Body of pancreas (tissue), 4 donors: ENCODE results near the gene AKAP6.

Source experiments
- POLR2A ChIP-seq, 3 donors: fragments of 450-650 bp; IDR thresholded peaks; one replicate each; pipeline ENCODE4 v1.6.1; 2016; ENCODE audit warnings: antibody characterized with exemption in 3 of 3, mild to moderate bottlenecking in 2 of 3
- TF ChIP-seq, protein P1 (sequence below), 7 experiments: fragments of 450-650 bp in 4 of 7; fragments of 200-600 bp in 3 of 7; sonication (generic) in 3 of 7; IDR thresholded peaks; one replicate each; pipeline ENCODE4 v1.5.1; 2016 to 2019; ENCODE audit warnings: antibody characterized with exemption in 7 of 7

DNA sequence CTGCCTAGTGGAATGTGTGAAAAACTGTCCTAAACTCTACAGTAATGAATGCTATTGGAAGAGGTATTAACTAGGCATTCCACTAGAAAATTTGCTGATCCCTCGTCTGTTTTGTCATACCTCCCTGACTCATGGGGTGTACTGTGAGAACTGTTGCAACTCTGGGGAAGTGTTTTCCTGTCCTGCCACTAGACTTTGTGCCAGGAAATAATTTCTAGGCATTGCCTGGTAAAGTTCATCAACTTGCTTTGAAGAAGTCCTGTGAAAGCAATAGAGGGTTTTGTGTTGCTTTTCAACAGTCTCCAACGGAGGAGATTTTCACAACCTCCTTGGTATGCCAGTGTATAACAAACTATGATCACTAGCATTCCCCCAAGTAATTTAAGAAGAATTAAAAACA lies 139.9 kb downstream of the AKAP6 start:
- no peak for TF ChIP-seq POLR2A (IDR thresholded peaks at IDR 0.05)
- TF ChIP-seq, protein P1, sequence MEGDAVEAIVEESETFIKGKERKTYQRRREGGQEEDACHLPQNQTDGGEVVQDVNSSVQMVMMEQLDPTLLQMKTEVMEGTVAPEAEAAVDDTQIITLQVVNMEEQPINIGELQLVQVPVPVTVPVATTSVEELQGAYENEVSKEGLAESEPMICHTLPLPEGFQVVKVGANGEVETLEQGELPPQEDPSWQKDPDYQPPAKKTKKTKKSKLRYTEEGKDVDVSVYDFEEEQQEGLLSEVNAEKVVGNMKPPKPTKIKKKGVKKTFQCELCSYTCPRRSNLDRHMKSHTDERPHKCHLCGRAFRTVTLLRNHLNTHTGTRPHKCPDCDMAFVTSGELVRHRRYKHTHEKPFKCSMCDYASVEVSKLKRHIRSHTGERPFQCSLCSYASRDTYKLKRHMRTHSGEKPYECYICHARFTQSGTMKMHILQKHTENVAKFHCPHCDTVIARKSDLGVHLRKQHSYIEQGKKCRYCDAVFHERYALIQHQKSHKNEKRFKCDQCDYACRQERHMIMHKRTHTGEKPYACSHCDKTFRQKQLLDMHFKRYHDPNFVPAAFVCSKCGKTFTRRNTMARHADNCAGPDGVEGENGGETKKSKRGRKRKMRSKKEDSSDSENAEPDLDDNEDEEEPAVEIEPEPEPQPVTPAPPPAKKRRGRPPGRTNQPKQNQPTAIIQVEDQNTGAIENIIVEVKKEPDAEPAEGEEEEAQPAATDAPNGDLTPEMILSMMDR (IDR thresholded peaks at IDR 0.05) = no peak
